ENCODE data around the gene C10orf71.

Gene C10orf71, protein sequence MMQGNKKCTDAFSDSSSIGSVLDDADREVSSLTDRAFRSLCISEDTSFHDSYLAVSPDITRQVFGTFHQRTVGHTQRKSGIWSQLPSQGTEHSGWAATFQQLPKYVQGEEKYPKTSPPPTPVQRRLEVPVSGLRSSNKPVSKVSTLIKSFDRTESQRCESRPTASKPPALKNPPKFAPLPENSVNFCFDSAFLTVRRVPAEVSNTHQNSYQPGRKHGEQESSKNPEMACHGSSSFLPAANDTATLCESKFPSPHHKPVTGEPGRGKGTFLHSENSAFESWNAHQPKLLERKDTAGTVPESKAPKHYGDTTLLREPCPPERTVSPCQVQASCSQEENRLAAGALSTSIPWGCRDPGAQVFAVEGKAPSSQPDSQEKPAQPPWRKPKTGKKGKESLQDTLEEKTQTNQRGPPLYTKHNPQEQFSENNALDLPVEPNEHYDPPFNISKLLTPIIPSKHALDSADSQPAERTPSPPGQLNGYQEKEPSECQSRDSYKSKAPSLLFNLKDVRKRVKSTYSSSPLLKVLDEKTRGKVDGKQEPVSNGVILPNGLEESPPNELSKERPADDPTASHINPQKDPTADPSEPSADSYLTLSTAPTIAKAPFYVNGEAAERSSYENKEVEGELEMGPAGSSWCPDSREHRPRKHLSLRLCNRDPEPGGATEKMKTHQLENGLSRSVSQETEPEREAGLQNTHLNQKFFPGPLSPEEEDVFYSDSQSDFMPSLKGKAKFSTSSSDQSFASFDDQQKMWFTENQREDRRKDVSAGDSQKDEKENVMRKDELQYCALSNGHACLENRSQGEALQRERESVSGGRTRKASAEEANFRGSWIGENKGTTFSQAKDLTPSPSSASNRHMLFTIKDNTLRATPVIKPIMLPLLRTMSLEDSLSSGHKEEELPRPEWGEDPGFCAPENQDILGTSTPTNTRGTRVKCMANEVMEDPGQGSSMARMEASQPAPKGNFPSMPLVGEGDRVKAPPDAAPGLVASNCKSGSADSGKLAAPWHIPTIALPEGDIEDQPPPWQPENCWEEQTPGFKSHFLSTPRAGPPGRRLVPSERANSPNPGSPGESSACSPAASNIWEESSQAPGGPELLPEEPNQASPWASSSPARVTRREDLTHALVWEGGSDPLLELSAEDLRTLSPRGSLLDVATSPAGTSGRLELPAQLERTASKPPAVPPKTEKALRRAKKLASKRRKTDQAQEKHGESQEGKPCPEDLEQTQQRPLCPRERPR (N-terminal part only)
- 0 to 0.04 reads per million in 2 donors for total RNA-seq

DNA sequence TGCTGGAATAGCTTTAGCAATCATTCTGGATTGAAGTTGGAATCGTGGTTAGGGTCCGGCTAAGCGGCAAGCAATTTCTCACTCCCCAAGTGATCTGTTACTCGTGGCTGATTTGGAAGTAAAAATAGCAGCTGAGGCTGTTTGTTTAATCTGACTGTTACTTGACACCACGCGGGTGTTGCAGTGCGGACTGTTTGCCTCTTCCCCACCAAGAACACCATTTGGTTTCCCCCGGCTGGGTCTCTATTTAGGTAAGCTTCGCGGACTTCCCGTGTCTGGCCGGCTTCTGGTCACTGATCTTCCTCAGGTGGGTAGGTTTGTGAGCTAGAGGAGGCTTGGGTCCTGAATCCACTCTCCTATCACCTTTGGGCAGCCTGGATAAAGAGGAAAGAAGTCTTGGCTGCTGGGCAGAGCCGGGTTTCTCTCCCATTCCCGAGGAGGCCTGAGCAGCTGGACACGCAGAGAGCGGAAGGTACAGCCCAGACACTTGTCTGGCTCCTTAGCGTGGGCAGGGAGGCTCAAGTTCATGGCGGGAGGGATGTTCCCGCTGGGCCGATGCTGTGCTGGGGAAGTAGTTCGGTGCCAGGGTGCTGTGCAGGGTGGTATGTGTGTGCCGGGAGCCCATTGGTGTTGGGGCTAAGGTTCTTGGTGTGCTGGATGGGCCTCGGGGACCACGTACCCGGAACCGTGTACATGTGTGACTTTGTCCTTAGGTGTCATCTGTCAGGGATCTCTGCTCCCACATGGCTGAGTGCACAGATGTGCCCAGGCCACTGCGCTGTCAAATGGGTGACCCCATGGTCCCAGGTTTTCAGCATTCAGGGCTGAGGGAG is at the start of gene C10orf71:
TSS of gene C10orf71 (plus strand) at position 188 of the 833 bp plus-strand sequence. CDS start 23,376 bp downstream, outside the sequence.
- DNase-seq = no peak

- DNase-seq = no peak
Observed at GRCh38 chr10:49252313-49253034, 46.5 kb upstream of the C10orf71 start.

GRCh38 chr10:49253340-49253906 is 45.5 kb upstream of the C10orf71 start:
- no peak for DNase-seq

- no peak for DNase-seq
Observed at GRCh38 chr10:49254150-49254549, 44.8 kb upstream of the C10orf71 start.

- no peak for DNase-seq
Observed at GRCh38 chr10:49254556-49255318, 44.2 kb upstream of the C10orf71 start.

DNA sequence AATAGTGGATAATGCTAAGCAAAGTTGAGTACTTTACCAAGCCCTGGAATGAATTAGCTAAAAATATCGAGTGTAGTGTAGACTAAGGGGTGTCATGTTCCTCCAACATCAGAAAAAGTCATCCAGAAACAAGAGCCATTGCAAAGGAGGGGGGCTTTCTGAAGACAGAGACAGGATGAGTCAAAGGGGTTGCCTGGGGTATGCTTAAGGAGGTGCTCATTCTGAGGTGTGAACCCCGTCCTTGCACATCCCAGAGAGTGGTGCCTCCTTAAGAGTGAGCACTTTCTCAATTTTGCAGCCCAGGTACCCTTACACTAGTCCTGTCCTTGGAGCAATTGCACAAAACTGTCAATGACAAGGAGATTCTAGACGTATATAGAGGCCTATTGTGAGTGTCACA is 43.1 kb upstream of the C10orf71 start:
- no peak for DNase-seq

DNA sequence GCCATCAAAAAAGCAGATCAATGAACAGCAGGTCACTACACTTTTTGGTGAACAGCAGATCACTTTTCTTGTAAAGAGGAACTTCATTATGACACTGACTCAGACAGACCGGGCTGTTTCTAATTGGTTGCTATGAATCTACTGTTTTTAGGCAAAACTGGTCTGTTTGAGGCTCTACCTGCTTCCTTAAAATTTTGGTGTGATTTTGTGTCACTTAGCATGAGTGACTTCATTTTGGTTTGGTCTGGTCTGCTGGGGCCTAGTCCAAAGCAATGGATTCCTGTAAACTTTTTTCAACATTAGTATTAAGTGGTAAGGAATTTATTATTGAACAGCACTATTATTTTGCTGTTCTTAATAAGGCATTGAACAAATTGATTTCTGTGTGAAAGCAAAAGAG is 41.8 kb upstream of the C10orf71 start:
- DNase-seq = no peak

GRCh38 chr10:49257626-49258349 is 41.2 kb upstream of the C10orf71 start:
- no peak for DNase-seq

GRCh38 chr10:49258350-49258683 is 40.7 kb upstream of the C10orf71 start:
- DNase-seq = no peak

GRCh38 chr10:49260644-49261296 is 38.2 kb upstream of the C10orf71 start:
- no peak for DNase-seq

DNA sequence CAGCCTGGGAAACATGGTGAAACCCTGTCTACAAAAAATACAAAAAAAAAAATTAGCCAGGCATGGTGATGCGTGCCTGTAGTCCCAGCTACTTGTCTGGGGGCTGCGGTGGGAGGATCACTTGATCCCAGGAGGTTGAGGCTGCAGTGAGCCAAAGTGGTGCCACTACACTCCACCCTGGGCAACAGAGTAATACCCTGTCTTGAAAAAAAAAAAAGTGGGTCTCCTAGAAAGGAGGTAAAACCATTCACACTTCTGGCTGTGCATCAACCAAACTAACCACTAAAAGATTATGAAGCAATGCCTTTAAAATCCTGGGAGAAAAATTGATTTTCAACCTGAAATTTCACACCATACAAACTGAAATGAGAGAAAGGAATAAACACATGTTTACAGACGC is 35.4 kb upstream of the C10orf71 start:
- no peak for DNase-seq

DNA sequence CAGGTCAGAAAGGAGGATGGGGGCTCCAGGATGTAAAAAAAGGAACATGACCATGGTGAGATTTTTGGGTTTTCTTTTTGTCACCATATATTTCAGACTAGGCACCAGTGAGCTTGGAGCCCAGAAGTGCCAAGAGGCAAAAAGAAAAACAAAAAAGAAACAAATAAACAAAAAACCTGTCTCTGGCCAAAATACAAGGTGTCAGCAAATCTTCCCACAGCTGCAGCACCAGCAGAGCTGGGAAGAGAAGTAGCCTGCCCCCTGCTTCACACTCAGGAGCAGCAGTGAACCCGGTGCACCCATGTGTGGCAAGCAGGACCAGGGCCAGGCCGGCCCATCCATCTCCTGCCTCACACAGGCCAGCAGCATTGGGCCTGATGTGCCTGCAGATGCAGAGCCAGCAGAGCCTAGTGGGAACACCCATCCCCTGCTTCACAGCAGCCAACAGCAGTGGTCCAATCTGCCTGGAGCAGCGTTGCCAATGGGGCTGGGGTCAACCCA is 34.7 kb upstream of the C10orf71 start:
- DNase-seq = no peak

- DNase-seq = no peak
Observed at GRCh38 chr10:49265885-49266284, 33.1 kb upstream of the C10orf71 start.

- DNase-seq = no peak
Observed at GRCh38 chr10:49268185-49268584, 30.8 kb upstream of the C10orf71 start.

- DNase-seq = no peak
Observed at GRCh38 chr10:49269523-49269922, 29.4 kb upstream of the C10orf71 start.

DNA sequence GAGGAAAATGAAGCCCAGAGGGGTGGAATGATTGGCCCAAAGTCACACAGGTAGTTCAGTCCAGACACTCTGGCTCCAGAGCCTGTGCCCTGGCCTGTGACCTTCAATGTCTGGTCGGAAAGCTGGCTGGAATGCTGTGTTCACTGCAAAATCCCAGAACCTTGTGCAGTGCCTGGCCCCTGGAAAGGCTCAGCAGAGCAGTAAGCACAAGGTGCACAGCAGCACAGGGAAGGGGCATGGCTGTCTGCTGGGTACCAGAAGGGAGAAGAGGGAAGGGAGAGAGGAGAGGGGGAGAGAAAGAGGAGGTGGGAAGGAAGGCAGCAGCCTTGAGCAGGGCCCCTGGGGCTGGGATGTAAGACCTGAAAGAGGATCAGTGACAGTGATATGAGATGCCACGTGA is 28.4 kb upstream of the C10orf71 start:
- DNase-seq = no peak

DNA sequence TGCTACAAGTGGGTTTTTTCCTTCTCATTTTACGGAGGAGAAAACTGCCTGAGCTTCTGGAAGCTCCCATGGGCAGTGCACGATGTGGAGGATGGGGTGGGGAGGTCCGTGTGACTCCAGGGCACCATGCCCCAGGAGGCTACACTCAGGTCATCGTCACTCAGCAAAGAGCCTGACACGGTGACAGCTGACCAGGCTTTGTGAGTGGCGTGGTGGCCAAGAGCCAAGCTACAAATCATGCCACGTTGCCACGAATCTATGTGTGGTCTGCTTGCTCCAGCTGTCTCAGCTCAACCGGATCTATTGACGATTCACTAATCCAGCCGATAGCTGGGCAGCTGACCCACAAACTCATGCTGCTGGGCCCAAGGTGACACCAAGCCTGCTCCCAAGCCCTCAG is 27.6 kb upstream of the C10orf71 start:
- DNase-seq = no peak

GRCh38 chr10:49272251-49273081 is 26.5 kb upstream of the C10orf71 start:
- DNase-seq = no peak
